ENCODE results near the gene RHBDF2. TPM values are rescaled to one million over a fixed set of nuclear protein-coding genes. Genes with fewer than 3 reads are reported as not detected.

The RHBDF2 gene
- total and polyA plus RNA-seq, 2 donors (not counting 3 experiments of a cell fraction or from before 2014, with no cell fraction given): 25.5 to 38.5 TPM

DNA sequence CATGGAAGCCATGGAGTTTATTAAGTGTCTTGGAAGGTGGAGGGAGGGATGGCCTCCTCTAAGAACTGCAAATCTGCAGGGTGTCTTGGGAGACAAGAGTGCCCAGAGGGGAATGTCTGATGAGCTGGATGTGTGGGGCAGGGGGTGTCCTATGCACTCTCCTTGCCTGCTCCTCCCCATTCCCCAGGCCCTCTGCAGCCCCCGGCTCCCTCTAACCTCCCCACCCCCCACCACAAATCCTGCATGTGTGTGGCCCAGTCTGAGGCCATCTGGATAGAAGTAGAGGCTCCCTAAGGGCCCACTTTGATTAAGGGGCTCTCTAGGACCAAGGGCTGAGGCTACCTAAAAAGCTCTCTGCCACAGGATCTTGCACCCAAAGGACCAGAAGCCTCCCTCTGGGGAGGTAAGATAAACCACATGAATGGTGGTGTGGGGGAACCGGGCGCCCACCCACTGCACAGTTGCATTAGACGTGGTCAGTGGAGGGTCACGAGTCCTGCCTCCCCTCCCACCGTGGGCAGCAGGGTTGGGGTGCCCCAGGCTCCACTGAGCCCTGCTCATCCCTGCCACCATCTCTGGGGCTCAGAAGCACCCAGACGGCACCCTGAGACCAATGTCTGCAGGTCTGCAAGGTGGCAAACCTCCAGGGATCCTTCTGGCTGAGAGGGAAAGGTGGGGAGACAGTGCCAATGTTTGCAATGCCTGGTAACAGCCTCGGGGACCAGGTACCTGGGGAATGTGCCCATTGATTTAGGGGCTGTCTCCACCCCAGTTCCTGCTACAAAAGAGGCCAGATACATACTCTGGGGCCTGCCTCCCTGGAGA is 33.2 kb downstream of the RHBDF2 start:
- H3K4me2 ChIP-seq (ENCODE audit: insufficient read depth, low read length): no peak overlapping the region
- DNase-seq (ENCODE audit: low read depth, low spot score) (no peak), FAIRE-seq (no peak)
- POLR2A ChIA-PET: no interaction called here
- no peak for TF ChIP-seq JUN (IDR thresholded peaks at IDR 0.05; ENCODE audit: borderline replicate concordance, insufficient read depth, insufficient read length, low read depth)
- TF ChIP-seq, protein P1, sequence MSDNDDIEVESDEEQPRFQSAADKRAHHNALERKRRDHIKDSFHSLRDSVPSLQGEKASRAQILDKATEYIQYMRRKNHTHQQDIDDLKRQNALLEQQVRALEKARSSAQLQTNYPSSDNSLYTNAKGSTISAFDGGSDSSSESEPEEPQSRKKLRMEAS (IDR thresholded peaks at IDR 0.05; ENCODE audit: insufficient read depth, insufficient read length): no peak
- TF ChIP-seq MYC (IDR thresholded peaks at IDR 0.05; ENCODE audit: low read depth, low read length): no peak
- TF ChIP-seq, protein P2, sequence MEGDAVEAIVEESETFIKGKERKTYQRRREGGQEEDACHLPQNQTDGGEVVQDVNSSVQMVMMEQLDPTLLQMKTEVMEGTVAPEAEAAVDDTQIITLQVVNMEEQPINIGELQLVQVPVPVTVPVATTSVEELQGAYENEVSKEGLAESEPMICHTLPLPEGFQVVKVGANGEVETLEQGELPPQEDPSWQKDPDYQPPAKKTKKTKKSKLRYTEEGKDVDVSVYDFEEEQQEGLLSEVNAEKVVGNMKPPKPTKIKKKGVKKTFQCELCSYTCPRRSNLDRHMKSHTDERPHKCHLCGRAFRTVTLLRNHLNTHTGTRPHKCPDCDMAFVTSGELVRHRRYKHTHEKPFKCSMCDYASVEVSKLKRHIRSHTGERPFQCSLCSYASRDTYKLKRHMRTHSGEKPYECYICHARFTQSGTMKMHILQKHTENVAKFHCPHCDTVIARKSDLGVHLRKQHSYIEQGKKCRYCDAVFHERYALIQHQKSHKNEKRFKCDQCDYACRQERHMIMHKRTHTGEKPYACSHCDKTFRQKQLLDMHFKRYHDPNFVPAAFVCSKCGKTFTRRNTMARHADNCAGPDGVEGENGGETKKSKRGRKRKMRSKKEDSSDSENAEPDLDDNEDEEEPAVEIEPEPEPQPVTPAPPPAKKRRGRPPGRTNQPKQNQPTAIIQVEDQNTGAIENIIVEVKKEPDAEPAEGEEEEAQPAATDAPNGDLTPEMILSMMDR (IDR thresholded peaks at IDR 0.05; ENCODE audit: extremely low read depth in 1 of 2, insufficient read depth in 1 of 2, low read depth in 1 of 2, low read length in 2 of 2): no peak
- TF ChIP-seq EZH2 (IDR thresholded peaks at IDR 0.05; ENCODE audit: borderline replicate concordance, low read depth, low read length, severe bottlenecking): no peak
- no peak for TF ChIP-seq GATA2 (IDR thresholded peaks at IDR 0.05; ENCODE audit: insufficient read depth, insufficient read length, low read depth, low read length)
- TF ChIP-seq POLR2AphosphoS5 (IDR thresholded peaks at IDR 0.05; ENCODE audit: insufficient read depth, low read depth, low read length): no peak
- TF ChIP-seq POLR2A (IDR thresholded peaks at IDR 0.05; ENCODE audit: low read depth, low read length): no peak
- TF ChIP-seq FOS (IDR thresholded peaks at IDR 0.05; ENCODE audit: borderline replicate concordance, insufficient read depth, low read length): no peak
- H2AFZ ChIP-seq (ENCODE audit: low read depth, low read length): no peak overlapping the region
- no peak overlapping the region for H3K27ac ChIP-seq (ENCODE audit: insufficient read depth, low read depth, low read length)
- no peaks in the 10 kb centered on the region for H4K20me1 ChIP-seq (replicated peaks; ENCODE audit: control insufficient read depth, extremely low read depth, insufficient read depth, low read length)
- intact Hi-C loops (cut with micrococcal nuclease): loop anchor here (2.0 kb wide), 1 partner anchor 59 kb away; no protein-coding TSS in a partner anchor
- H3K79me2 ChIP-seq (ENCODE audit: control insufficient read depth, insufficient read depth, low read length): no peaks in the 10 kb centered on the region
- dilution Hi-C loops (cut with MboI; ENCODE audit: extremely low pct_ligation_motif_present, low sequenced_read_pairs): no loop called here
- BruUV-seq (replicated peaks): no TSS peak
- peaks cover 0 to 9% of the 10 kb centered on the region in 2 experiments for H3K36me3 ChIP-seq (ENCODE audit: control insufficient read depth in 2 of 2, extremely low read depth in 1 of 2, insufficient read depth in 2 of 2, low read length in 2 of 2)
- no peak overlapping the region for H3K9ac ChIP-seq (replicated peaks; ENCODE audit: extremely low read depth, insufficient read depth, low read length)
- H3K9me3 ChIP-seq (replicated peaks; ENCODE audit: control insufficient read depth, insufficient read depth, low read length): no peaks in the 10 kb centered on the region
- H3K4me1 ChIP-seq (ENCODE audit: control insufficient read depth, extremely low read depth, insufficient read depth, low read length): no peaks in the 10 kb centered on the region
- no peak overlapping the region for H3K4me3 ChIP-seq (replicated peaks in 1 of 3; ENCODE audit: insufficient read depth in 1 of 3, low read depth in 1 of 3, low read length in 3 of 3)
- CTCF ChIA-PET: interaction anchor here (1.4 to 3.4 kb wide), 8 partner anchors 10 to 214 kb away, joined by 3 to 110 read pairs (median 7); no protein-coding TSS in a partner anchor
- H3K27me3 ChIP-seq (ENCODE audit: control insufficient read depth in 2 of 2, insufficient read depth in 2 of 2, low read length in 2 of 2): no peaks in the 10 kb centered on the region
- H3K9me1 ChIP-seq (replicated peaks; ENCODE audit: control insufficient read depth, extremely low read depth, insufficient read depth, low read length): no peaks in the 10 kb centered on the region
